Measurements from ENCODE around the gene OAT.
A peak's percentile ranks its signal among the peaks of the same experiment; 100 is the strongest.

Gene OAT

DNA sequence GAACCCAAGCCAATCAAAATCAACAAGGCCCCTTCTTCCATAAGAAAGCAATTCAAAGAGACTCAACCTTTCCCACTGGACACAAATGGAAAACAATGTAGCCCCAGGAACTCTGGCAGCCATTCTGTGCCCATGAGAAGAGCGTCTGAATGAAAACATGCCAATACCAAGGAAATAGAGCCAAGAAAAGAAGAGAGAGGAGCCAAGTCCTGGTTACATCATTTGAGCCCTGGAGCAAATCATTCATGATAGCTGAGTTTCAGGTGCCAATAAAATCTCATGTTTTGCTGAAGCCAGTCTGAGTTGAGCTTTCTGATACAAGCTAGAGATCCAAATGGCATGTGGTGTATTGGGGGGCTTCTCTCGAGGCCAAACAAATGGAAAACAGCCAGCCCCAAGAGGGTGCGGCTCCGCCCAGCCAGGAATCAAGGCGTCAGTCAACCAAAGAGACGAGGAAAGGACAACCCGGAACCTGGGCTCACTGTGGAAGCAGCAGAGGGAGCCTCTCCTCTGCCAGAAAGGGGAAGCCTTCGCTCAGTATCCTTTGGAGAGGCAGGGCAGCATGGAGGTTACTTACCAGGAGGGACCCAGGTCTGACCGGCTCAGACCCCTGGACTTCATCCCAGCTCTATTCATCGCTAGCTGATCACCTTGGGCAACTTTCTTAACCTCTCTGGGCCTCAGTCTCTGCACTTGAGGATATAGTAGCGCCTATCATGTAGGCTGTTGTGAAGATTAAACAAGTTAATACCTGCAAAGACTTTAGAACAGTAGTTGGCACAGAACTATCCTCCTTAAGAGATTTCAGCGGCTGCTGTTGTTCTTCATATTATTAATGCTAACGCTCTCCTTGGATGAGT is 61.8 kb downstream of the OAT start:
- DNase-seq = no peak
- H3K23ac ChIP-seq (ENCODE audit: low read length) = no peak overlapping the region
- no CpG with 5 or more reads among the region's 13 CpGs for WGBS (ENCODE audit: extremely low coverage, insufficient coverage, low lambda C conversion rate)
- H3K4ac ChIP-seq (ENCODE audit: low read depth, low read length) = no peak overlapping the region
- no peak overlapping the region for H2BK15ac ChIP-seq (replicated peaks; ENCODE audit: low read depth)
- no peaks in the 10 kb centered on the region for H3K27me3 ChIP-seq (ENCODE audit: insufficient read depth, low read length, poor library complexity)
- no peaks in the 10 kb centered on the region for H3K79me1 ChIP-seq (ENCODE audit: low read length)
- no peaks in the 10 kb centered on the region for H3K79me2 ChIP-seq (ENCODE audit: control insufficient read depth, insufficient read depth, low read length)
- no peak overlapping the region for H3K4me3 ChIP-seq (ENCODE audit: low read length)
- no peak overlapping the region for H2BK120ac ChIP-seq (ENCODE audit: low read depth, low read length)
- no peaks in the 10 kb centered on the region for H3K36me3 ChIP-seq (ENCODE audit: control insufficient read depth, insufficient read depth, low read length)
- no peak overlapping the region for H4K5ac ChIP-seq (ENCODE audit: low read length)
- H2BK5ac ChIP-seq (ENCODE audit: low read length) = no peak overlapping the region
- H3K9ac ChIP-seq (ENCODE audit: low read length) = no peak overlapping the region
- H3K27ac ChIP-seq (ENCODE audit: low read depth, low read length) = no peak overlapping the region
- H4K8ac ChIP-seq (ENCODE audit: low read depth, low read length) = no peak overlapping the region
- H3K56ac ChIP-seq (ENCODE audit: low read length) = no peak overlapping the region
- no peaks in the 10 kb centered on the region for H3K4me1 ChIP-seq (ENCODE audit: control insufficient read depth, low read depth, low read length)
- no peak overlapping the region for H2AK5ac ChIP-seq (ENCODE audit: low read length)
- H3K4me2 ChIP-seq (ENCODE audit: low read length) = no peak overlapping the region
- no peak overlapping the region for H3K18ac ChIP-seq (ENCODE audit: low read length)

DNA sequence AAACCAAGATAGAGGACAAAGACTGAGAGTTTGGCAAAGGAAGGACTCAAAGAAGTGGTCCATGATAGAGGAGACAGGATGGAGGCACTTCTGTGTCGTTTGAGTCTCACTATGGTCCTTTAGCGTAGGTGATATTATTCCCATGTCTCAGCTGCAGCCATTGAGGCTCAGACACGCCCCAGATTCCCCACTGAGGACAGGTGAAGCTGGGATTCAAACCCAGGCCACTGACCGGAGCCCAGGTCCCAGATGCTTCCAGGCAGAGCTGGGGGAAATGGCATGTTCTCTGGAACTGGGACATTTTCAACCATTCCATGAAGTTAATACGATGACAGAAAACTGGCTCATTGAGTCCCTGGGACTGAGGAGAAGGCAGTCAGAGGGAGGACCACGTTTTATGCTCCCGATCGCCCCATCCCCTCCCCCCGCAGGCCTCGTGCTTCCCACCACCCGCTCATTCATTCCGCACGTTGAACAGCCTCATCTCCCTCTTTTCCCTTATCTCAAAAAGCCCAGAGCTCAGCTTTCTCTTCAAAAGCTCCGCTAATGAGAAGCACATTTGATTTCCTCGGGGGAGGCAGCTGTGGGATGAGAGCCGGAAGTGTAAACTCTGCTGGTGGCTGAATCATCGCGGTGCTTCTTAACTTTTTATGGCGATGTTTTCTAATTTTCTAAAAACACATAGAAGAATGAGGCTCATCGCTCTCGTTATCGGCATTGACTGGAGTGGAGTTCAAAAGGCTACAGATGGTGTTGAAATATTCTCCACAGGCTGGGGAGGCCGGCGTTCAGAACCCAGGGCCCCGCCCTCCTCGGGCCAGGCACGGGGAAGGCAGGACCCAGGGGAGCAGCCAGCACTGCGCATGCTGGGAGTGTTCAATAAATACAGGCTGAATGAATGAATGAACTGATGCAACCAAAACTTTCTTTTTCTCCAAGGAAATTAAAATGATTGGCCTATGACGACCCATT is 64.0 kb downstream of the OAT start:
- H3K4ac ChIP-seq (ENCODE audit: low read depth, low read length) = no peak overlapping the region
- H2BK5ac ChIP-seq (ENCODE audit: low read length) = no peak overlapping the region
- no peak overlapping the region for H3K23ac ChIP-seq (ENCODE audit: low read length)
- H3K27ac ChIP-seq (ENCODE audit: low read depth, low read length) = no peak overlapping the region
- H3K27me3 ChIP-seq (ENCODE audit: insufficient read depth, low read length, poor library complexity) = no peaks in the 10 kb centered on the region
- no peak overlapping the region for H2AK5ac ChIP-seq (ENCODE audit: low read length)
- H2BK15ac ChIP-seq (replicated peaks; ENCODE audit: low read depth) = no peak overlapping the region
- H3K79me2 ChIP-seq (ENCODE audit: control insufficient read depth, insufficient read depth, low read length) = no peaks in the 10 kb centered on the region
- H4K8ac ChIP-seq (ENCODE audit: low read depth, low read length) = no peak overlapping the region
- H3K4me2 ChIP-seq (ENCODE audit: low read length) = peak overlapping the region; percentile 13
- H3K4me1 ChIP-seq (ENCODE audit: control insufficient read depth, low read depth, low read length) = no peaks in the 10 kb centered on the region
- no CpG with 5 or more reads among the region's 29 CpGs for WGBS (ENCODE audit: extremely low coverage, insufficient coverage, low lambda C conversion rate)
- H3K79me1 ChIP-seq (ENCODE audit: low read length) = no peaks in the 10 kb centered on the region
- H2BK120ac ChIP-seq (ENCODE audit: low read depth, low read length) = no peak overlapping the region
- H4K5ac ChIP-seq (ENCODE audit: low read length) = no peak overlapping the region
- peak overlapping the region; percentile 57 for H3K56ac ChIP-seq (ENCODE audit: low read length)
- no peak overlapping the region for H3K4me3 ChIP-seq (ENCODE audit: low read length)
- no peak overlapping the region for H3K18ac ChIP-seq (ENCODE audit: low read length)
- DNase-seq = peak; percentile 55
- H3K36me3 ChIP-seq (ENCODE audit: control insufficient read depth, insufficient read depth, low read length) = no peaks in the 10 kb centered on the region
- no peak overlapping the region for H3K9ac ChIP-seq (ENCODE audit: low read length)

DNA sequence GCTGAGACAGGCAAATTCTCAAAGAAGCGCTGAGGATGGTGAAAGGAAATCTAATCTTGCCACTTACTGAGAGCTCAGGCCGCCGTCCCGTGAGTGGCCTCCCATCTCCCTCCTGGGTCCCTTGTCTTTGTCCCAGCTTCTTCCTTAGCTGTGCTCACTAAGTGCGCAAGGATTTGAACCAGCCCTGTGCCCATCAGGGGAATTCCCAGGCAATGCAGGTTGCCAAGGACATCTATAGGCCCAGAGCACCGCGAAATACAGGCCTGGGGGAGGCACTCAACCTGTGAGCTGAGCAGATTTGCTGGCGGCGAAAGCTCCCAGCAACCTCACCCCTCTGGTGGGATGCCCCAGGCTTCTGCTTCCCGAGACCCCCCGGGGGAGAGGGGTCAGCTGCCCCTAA is 64.8 kb downstream of the OAT start:
- Histone ChIP-seq H3K79me2 (ENCODE audit: control insufficient read depth, insufficient read depth, low read length) (no peaks in the 10 kb centered on the region), H3K23ac (ENCODE audit: low read length) (no peak overlapping the region), H2BK120ac (ENCODE audit: low read depth, low read length) (no peak overlapping the region), H3K4me3 (ENCODE audit: low read length) (no peak overlapping the region), H3K4me1 (ENCODE audit: control insufficient read depth, low read depth, low read length) (no peaks in the 10 kb centered on the region), H2AK5ac (ENCODE audit: low read length) (no peak overlapping the region), H3K27me3 (ENCODE audit: insufficient read depth, low read length, poor library complexity) (no peaks in the 10 kb centered on the region), H3K36me3 (ENCODE audit: control insufficient read depth, insufficient read depth, low read length) (no peaks in the 10 kb centered on the region), H2BK5ac (ENCODE audit: low read length) (no peak overlapping the region), H3K9ac (ENCODE audit: low read length) (no peak overlapping the region), H3K4ac (ENCODE audit: low read depth, low read length) (no peak overlapping the region), H2BK15ac (replicated peaks; ENCODE audit: low read depth) (no peak overlapping the region), H3K4me2 (ENCODE audit: low read length) (no peak overlapping the region), H3K27ac (ENCODE audit: low read depth, low read length) (no peak overlapping the region), H3K56ac (ENCODE audit: low read length) (no peak overlapping the region), H3K18ac (ENCODE audit: low read length) (no peak overlapping the region), H4K5ac (ENCODE audit: low read length) (no peak overlapping the region), H4K8ac (ENCODE audit: low read depth, low read length) (no peak overlapping the region), H3K79me1 (ENCODE audit: low read length) (no peaks in the 10 kb centered on the region)
- DNase-seq = no peak
- no CpG with 5 or more reads among the region's 11 CpGs for WGBS (ENCODE audit: extremely low coverage, insufficient coverage, low lambda C conversion rate)

DNA sequence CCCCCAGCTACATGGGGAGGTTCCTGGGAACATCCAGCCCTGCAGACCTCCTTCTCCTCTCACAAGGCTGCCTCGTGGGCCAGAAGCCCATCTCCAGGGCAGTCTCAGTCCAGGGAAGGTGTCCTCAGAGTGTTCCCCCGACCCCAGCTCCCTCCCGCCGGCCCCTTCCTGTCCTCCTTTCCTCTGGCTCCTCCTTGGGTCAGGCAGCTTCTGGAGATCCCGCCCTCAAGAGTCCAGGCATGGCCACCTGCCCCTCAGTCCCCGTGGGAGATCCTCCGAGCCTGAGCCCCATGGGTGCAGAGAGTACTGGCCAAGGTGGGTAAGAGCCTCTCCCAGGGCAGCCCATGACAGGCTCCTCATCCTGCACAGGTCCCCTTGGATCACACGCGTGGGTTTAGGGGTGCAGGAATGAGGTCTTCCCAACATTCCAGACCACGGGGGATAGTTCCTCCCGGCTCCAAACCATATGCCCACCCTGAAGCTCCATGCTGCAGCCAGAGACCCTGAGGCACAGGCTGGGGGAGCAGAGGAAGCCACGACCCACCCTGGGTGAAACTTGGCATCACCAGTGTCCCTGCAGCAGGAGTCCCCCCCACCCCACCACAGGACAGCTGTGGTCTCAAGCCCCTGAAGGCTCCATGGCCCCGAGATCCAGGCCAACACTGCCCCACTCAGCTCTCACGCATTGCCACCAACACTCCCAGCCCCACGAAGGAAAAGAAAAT is 65.5 kb downstream of the OAT start:
- no peak overlapping the region for H2BK120ac ChIP-seq (ENCODE audit: low read depth, low read length)
- H3K4me3 ChIP-seq (ENCODE audit: low read length) = no peak overlapping the region
- DNase-seq = no peak
- H3K18ac ChIP-seq (ENCODE audit: low read length) = no peak overlapping the region
- no peaks in the 10 kb centered on the region for H3K27me3 ChIP-seq (ENCODE audit: insufficient read depth, low read length, poor library complexity)
- no CpG with 5 or more reads among the region's 15 CpGs for WGBS (ENCODE audit: extremely low coverage, insufficient coverage, low lambda C conversion rate)
- no peak overlapping the region for H2BK15ac ChIP-seq (replicated peaks; ENCODE audit: low read depth)
- no peak overlapping the region for H3K23ac ChIP-seq (ENCODE audit: low read length)
- H3K79me1 ChIP-seq (ENCODE audit: low read length) = no peaks in the 10 kb centered on the region
- no peak overlapping the region for H3K4me2 ChIP-seq (ENCODE audit: low read length)
- H4K8ac ChIP-seq (ENCODE audit: low read depth, low read length) = no peak overlapping the region
- H2BK5ac ChIP-seq (ENCODE audit: low read length) = no peak overlapping the region
- H3K9ac ChIP-seq (ENCODE audit: low read length) = no peak overlapping the region
- no peaks in the 10 kb centered on the region for H3K4me1 ChIP-seq (ENCODE audit: control insufficient read depth, low read depth, low read length)
- no peak overlapping the region for H3K56ac ChIP-seq (ENCODE audit: low read length)
- H3K36me3 ChIP-seq (ENCODE audit: control insufficient read depth, insufficient read depth, low read length) = no peaks in the 10 kb centered on the region
- no peaks in the 10 kb centered on the region for H3K79me2 ChIP-seq (ENCODE audit: control insufficient read depth, insufficient read depth, low read length)
- H2AK5ac ChIP-seq (ENCODE audit: low read length) = no peak overlapping the region
- H3K27ac ChIP-seq (ENCODE audit: low read depth, low read length) = no peak overlapping the region
- H3K4ac ChIP-seq (ENCODE audit: low read depth, low read length) = no peak overlapping the region
- H4K5ac ChIP-seq (ENCODE audit: low read length) = no peak overlapping the region

DNA sequence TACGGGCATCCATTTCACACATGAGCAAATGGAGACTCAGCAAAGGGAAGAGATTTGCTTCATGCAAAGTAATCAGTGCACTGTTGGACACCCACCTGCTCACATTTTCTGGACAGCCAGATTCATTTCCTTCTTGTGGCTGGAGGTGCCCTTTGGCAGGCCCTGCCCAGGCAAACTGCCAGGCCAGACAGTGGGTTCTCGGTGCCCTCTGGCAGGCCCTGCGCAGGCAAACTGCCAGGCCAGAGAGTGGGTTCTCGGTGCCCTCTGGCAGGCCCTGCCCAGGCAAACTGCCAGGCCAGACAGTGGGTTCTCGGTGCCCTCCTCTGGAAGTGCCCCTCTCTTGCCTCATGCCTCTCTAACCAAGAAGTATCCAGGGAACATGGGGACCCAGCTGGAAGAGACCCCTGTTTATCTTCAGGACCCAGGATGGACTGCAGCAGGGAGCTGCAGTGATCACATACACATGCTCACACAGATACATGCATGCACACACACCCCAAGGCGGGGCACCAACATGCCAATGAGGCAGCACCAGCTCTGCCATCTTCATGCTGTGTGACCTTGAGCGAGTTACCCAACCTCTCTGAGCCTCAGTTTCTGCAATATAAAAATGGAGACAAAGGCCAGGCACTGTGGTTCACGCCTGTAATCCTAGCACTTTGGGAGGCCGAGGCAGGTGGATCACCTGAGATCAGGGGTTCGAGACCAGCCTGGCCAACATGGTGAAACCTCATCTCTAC is 67.1 kb downstream of the OAT start:
- no peak overlapping the region for H2BK15ac ChIP-seq (replicated peaks; ENCODE audit: low read depth)
- no peak overlapping the region for H2BK5ac ChIP-seq (ENCODE audit: low read length)
- H3K79me2 ChIP-seq (ENCODE audit: control insufficient read depth, insufficient read depth, low read length) = no peaks in the 10 kb centered on the region
- no peak for DNase-seq
- no peak overlapping the region for H3K27ac ChIP-seq (ENCODE audit: low read depth, low read length)
- H3K23ac ChIP-seq (ENCODE audit: low read length) = no peak overlapping the region
- H3K9ac ChIP-seq (ENCODE audit: low read length) = no peak overlapping the region
- no peak overlapping the region for H2AK5ac ChIP-seq (ENCODE audit: low read length)
- H3K4ac ChIP-seq (ENCODE audit: low read depth, low read length) = no peak overlapping the region
- H3K27me3 ChIP-seq (ENCODE audit: insufficient read depth, low read length, poor library complexity) = no peaks in the 10 kb centered on the region
- no peak overlapping the region for H2BK120ac ChIP-seq (ENCODE audit: low read depth, low read length)
- H3K79me1 ChIP-seq (ENCODE audit: low read length) = no peaks in the 10 kb centered on the region
- H4K5ac ChIP-seq (ENCODE audit: low read length) = no peak overlapping the region
- WGBS (ENCODE audit: extremely low coverage, insufficient coverage, low lambda C conversion rate) = no CpG with 5 or more reads among the region's 10 CpGs
- no peak overlapping the region for H3K18ac ChIP-seq (ENCODE audit: low read length)
- H3K4me2 ChIP-seq (ENCODE audit: low read length) = no peak overlapping the region
- no peaks in the 10 kb centered on the region for H3K4me1 ChIP-seq (ENCODE audit: control insufficient read depth, low read depth, low read length)
- no peak overlapping the region for H3K4me3 ChIP-seq (ENCODE audit: low read length)
- no peak overlapping the region for H4K8ac ChIP-seq (ENCODE audit: low read depth, low read length)
- H3K56ac ChIP-seq (ENCODE audit: low read length) = no peak overlapping the region
- no peaks in the 10 kb centered on the region for H3K36me3 ChIP-seq (ENCODE audit: control insufficient read depth, insufficient read depth, low read length)
